Neuronal stem cell (in vitro differentiated cells): ENCODE results near the gene DCXR.
A peak's percentile ranks its signal among the peaks of the same experiment; 100 is the strongest.

ENCODE experiments used
- DNase-seq: peaks from one replicate; pipeline ENCODE4 v3.0.0-alpha.2; 2013; ENCODE audit warnings: low spot score
- H2AFZ ChIP-seq: one replicate; pipeline ENCODE4 v1.6.1; 2013; ENCODE audit warnings: mild to moderate bottlenecking, low read length, inconsistent platforms
- H2AK5ac ChIP-seq: 2 replicates; pipeline ENCODE4 v1.6.1; 2013; ENCODE audit warnings: low read depth, mild to moderate bottlenecking, inconsistent platforms, low read length, moderate library complexity, mixed read lengths
- H2BK120ac ChIP-seq: 2 replicates; pipeline ENCODE4 v1.6.1; 2013; ENCODE audit warnings: low read depth, mild to moderate bottlenecking, inconsistent platforms, low read length, moderate library complexity, mixed read lengths
- H2BK12ac ChIP-seq: one replicate; pipeline ENCODE4 v1.6.1; 2013; ENCODE audit warnings: low read length, inconsistent platforms
- H2BK15ac ChIP-seq: 2 replicates; pipeline ENCODE4 v1.6.1; 2013; ENCODE audit warnings: mild to moderate bottlenecking, low read length, inconsistent platforms, mixed read lengths
- H2BK5ac ChIP-seq: one replicate; pipeline ENCODE4 v1.6.1; 2013; ENCODE audit warnings: inconsistent platforms, mild to moderate bottlenecking, low read length, moderate library complexity
- H3K14ac ChIP-seq: one replicate; pipeline ENCODE4 v1.6.1; 2013; ENCODE audit warnings: low read length, inconsistent platforms
- H3K18ac ChIP-seq: 2 replicates; pipeline ENCODE4 v1.6.1; 2013; ENCODE audit warnings: low read length, inconsistent platforms
- H3K23ac ChIP-seq: 2 replicates; pipeline ENCODE4 v1.6.1; 2013; ENCODE audit warnings: low read depth, mild to moderate bottlenecking, mixed read lengths, low read length, inconsistent platforms; ENCODE audit not compliant: poor library complexity
- H3K27ac ChIP-seq: replicated peaks from 3 replicates; pipeline ENCODE4 v1.5.1; 2013; ENCODE audit warnings: low read length, inconsistent platforms
- H3K27me3 ChIP-seq, 3 experiments: 2 replicates each; pipeline ENCODE4 v1.6.1; 2013; ENCODE audit warnings: low read length in 3 of 3, mild to moderate bottlenecking in 2 of 3, inconsistent platforms in 1 of 3, low read depth in 1 of 3, mixed read lengths in 1 of 3, moderate library complexity in 1 of 3; ENCODE audit not compliant: control insufficient read depth in 3 of 3, insufficient read depth in 3 of 3
- H3K36me3 ChIP-seq, 2 donors: replicated peaks in 1 of 2; 2 replicates each; pipeline ENCODE4 v1.6.1; 2013; ENCODE audit warnings: low read length in 2 of 2; ENCODE audit not compliant: control insufficient read depth in 2 of 2, insufficient read depth in 2 of 2
- H3K4ac ChIP-seq: 2 replicates; pipeline ENCODE4 v1.6.1; 2013; ENCODE audit warnings: inconsistent platforms, mild to moderate bottlenecking, low read length, moderate library complexity
- H3K4me1 ChIP-seq, 2 donors: 1 replicate in 1 of 2; 2 replicates in 1 of 2; pipeline ENCODE4 v1.6.1; 2013; ENCODE audit warnings: low read length in 2 of 2, low read depth in 1 of 2; ENCODE audit not compliant: control insufficient read depth in 2 of 2, insufficient read depth in 1 of 2
- H3K4me2 ChIP-seq: one replicate; pipeline ENCODE4 v1.6.1; 2013; ENCODE audit warnings: mild to moderate bottlenecking, low read length, inconsistent platforms; ENCODE audit not compliant: insufficient read depth, poor library complexity, severe bottlenecking
- H3K4me3 ChIP-seq, 2 donors: 2 replicates each; pipeline ENCODE4 v1.5.1; 2013; ENCODE audit warnings: low read length in 2 of 2, mild to moderate bottlenecking in 2 of 2, inconsistent platforms in 1 of 2, moderate library complexity in 1 of 2
- H3K79me1 ChIP-seq: one replicate; pipeline ENCODE4 v1.6.1; 2013; ENCODE audit warnings: low read depth, mild to moderate bottlenecking, inconsistent platforms, low read length, moderate library complexity
- H3K9ac ChIP-seq: one replicate; pipeline ENCODE4 v1.6.1; 2013; ENCODE audit warnings: mild to moderate bottlenecking, low read depth, low read length, inconsistent platforms; ENCODE audit not compliant: poor library complexity
- H3K9me3 ChIP-seq, 2 donors: replicated peaks in 1 of 2; 2 replicates each; pipeline versions ENCODE3 to v1.6.1; 2013; ENCODE audit warnings: low read length in 2 of 2, mild to moderate bottlenecking in 2 of 2, inconsistent platforms in 1 of 2, low read depth in 1 of 2, mixed read lengths in 1 of 2, moderate library complexity in 1 of 2; ENCODE audit not compliant: control insufficient read depth in 2 of 2, insufficient read depth in 1 of 2
- H4K8ac ChIP-seq: one replicate; pipeline ENCODE4 v1.6.1; 2013; ENCODE audit warnings: low read depth, mild to moderate bottlenecking, inconsistent platforms, low read length, moderate library complexity
- H4K91ac ChIP-seq: one replicate; pipeline ENCODE4 v1.6.1; 2013; ENCODE audit warnings: low read length, low read depth, mild to moderate bottlenecking, inconsistent platforms; ENCODE audit not compliant: poor library complexity
- WGBS, 2 donors: extraction: QIAGEN DNeasy Blood & Tissue Kit; methylation state at CpG; one replicate each; pipeline ENCODE4 v1.1.7; 2013; ENCODE audit warnings: missing lambda C conversion rate in 2 of 2, mixed read lengths in 1 of 2; ENCODE audit not compliant: insufficient read length in 2 of 2, insufficient replicate concordance in 1 of 2; ENCODE audit errors: extremely low coverage in 2 of 2; 5-methylcytosine and 5-hydroxymethylcytosine counted together

Gene DCXR

GRCh38 chr17:82045936-82046484 is 8.5 kb upstream of the DCXR start:
- WGBS, 2 donors = no CpG with 5 or more reads among the region's 14 CpGs
- Histone ChIP-seq H2BK120ac (no peak overlapping the region), H2BK15ac (no peak overlapping the region), H3K36me3 (peaks cover 26 to 31% of the 10 kb centered on the region in 2 donors), H3K4me3 (peak overlapping the region in 1 of 2 donors; percentile 22), H2AFZ (no peak overlapping the region), H3K4me2 (no peak overlapping the region), H3K4me1 (peaks cover 3 to 4% of the 10 kb centered on the region in 2 donors), H3K4ac (no peak overlapping the region), H2BK12ac (no peak overlapping the region), H3K27me3 (no peaks in the 10 kb centered on the region), H3K27ac (no peak overlapping the region), H3K9me3 (no peaks in the 10 kb centered on the region), H3K9ac (no peak overlapping the region), H3K23ac (peak overlapping the region; percentile 58), H2BK5ac (no peak overlapping the region), H3K18ac (no peak overlapping the region), H4K8ac (no peak overlapping the region), H2AK5ac (no peak overlapping the region), H3K14ac (no peak overlapping the region), H3K79me1 (peaks cover 13% of the 10 kb centered on the region), H4K91ac (no peak overlapping the region)
- DNase-seq = no peak

GRCh38 chr17:82043507-82043906 is 6.0 kb upstream of the DCXR start:
- no peak overlapping the region for H4K8ac ChIP-seq
- no peak overlapping the region for H3K4me2 ChIP-seq
- H3K18ac ChIP-seq = no peak overlapping the region
- H3K9me3 ChIP-seq = no peaks in the 10 kb centered on the region
- no peak for DNase-seq
- H2BK5ac ChIP-seq = no peak overlapping the region
- H3K14ac ChIP-seq = no peak overlapping the region
- no peak overlapping the region for H3K23ac ChIP-seq
- H4K91ac ChIP-seq = no peak overlapping the region
- peak overlapping the region; percentile 83 for H2AFZ ChIP-seq
- H2BK12ac ChIP-seq = no peak overlapping the region
- H3K79me1 ChIP-seq = peaks cover 2% of the 10 kb centered on the region
- H3K36me3 ChIP-seq = peaks cover 12 to 16% of the 10 kb centered on the region in 2 donors
- H3K27ac ChIP-seq = no peak overlapping the region
- no peaks in the 10 kb centered on the region for H3K4me1 ChIP-seq
- no peak overlapping the region for H2BK15ac ChIP-seq
- no peaks in the 10 kb centered on the region for H3K27me3 ChIP-seq
- no peak overlapping the region for H3K4me3 ChIP-seq
- no peak overlapping the region for H2AK5ac ChIP-seq
- no peak overlapping the region for H2BK120ac ChIP-seq
- no CpG with 5 or more reads among the region's 16 CpGs for WGBS, 2 donors
- no peak overlapping the region for H3K4ac ChIP-seq
- no peak overlapping the region for H3K9ac ChIP-seq

- Histone ChIP-seq H3K23ac (peak overlapping the region; percentile 67), H3K9me3 (no peaks in the 10 kb centered on the region), H4K8ac (peak overlapping the region; percentile 87), H3K27ac (no peak overlapping the region), H3K4ac (no peak overlapping the region), H2BK12ac (peak overlapping the region; percentile 98), H4K91ac (peak overlapping the region; percentile 82), H3K4me2 (no peak overlapping the region), H3K4me3 (peak overlapping the region in 1 of 2 donors; percentile 53), H3K14ac (peak overlapping the region; percentile 14), H2AK5ac (peak overlapping the region; percentile 64), H3K36me3 (peaks cover 5 to 9% of the 10 kb centered on the region in 2 donors), H3K4me1 (peaks cover 1 to 3% of the 10 kb centered on the region in 2 donors), H3K18ac (no peak overlapping the region), H2BK5ac (no peak overlapping the region), H3K9ac (peak overlapping the region; percentile 83), H3K27me3 (no peaks in the 10 kb centered on the region), H2BK120ac (no peak overlapping the region), H2AFZ (no peak overlapping the region), H3K79me1 (peaks cover 1% of the 10 kb centered on the region), H2BK15ac (no peak overlapping the region)
- WGBS, 2 donors = no CpG with 5 or more reads among the region's 9 CpGs
- DNase-seq = no peak
Measured at GRCh38 chr17:82042649-82043048, 5.2 kb upstream of the DCXR start.

- no peak overlapping the region for H4K91ac ChIP-seq
- no peak overlapping the region for H2BK12ac ChIP-seq
- H3K4me2 ChIP-seq = no peak overlapping the region
- H3K4ac ChIP-seq = no peak overlapping the region
- no peak overlapping the region for H2BK5ac ChIP-seq
- H3K9me3 ChIP-seq = no peaks in the 10 kb centered on the region
- H3K23ac ChIP-seq = no peak overlapping the region
- H3K4me1 ChIP-seq = peaks cover 7 to 9% of the 10 kb centered on the region in 2 donors
- H3K4me3 ChIP-seq = no peak overlapping the region
- H3K36me3 ChIP-seq = peaks cover 0 to 5% of the 10 kb centered on the region in 2 donors
- H3K79me1 ChIP-seq = peaks cover 5% of the 10 kb centered on the region
- DNase-seq = no peak
- no peak overlapping the region for H4K8ac ChIP-seq
- no peak overlapping the region for H2AK5ac ChIP-seq
- H2BK120ac ChIP-seq = no peak overlapping the region
- no CpG with 5 or more reads among the region's 17 CpGs for WGBS, 2 donors
- no peak overlapping the region for H3K14ac ChIP-seq
- H2BK15ac ChIP-seq = no peak overlapping the region
- no peak overlapping the region for H3K9ac ChIP-seq
- no peak overlapping the region for H3K27ac ChIP-seq
- H3K27me3 ChIP-seq = no peaks in the 10 kb centered on the region
- no peak overlapping the region for H3K18ac ChIP-seq
- no peak overlapping the region for H2AFZ ChIP-seq
Measured at GRCh38 chr17:82041144-82041814, 3.8 kb upstream of the DCXR start.
